Measurements from ENCODE around the gene MRGPRG.

GRCh38 chr11:3201677-3202181, 16.9 kb downstream of the MRGPRG start:
- TF ChIP-seq CTCF (IDR thresholded peaks at IDR 0.05; ENCODE audit: low read depth, low read length) (no peak), EZH2phosphoT487 (IDR thresholded peaks at IDR 0.05; ENCODE audit: low read depth) (no peak)

All from OCI-LY3 (cell line).